ENCODE results near the gene KIF21A. TPM values are rescaled to one million over a fixed set of nuclear protein-coding genes. Genes with fewer than 3 reads are reported as not detected.

The KIF21A gene
- total RNA-seq, 4 donors from 2014 or later, result 19.7 to 56.1 (median 29.4) TPM

GRCh38 chr12:39343665-39344064 is 99.3 kb downstream of the KIF21A start:
- Histone ChIP-seq H3K4me3 (no peak overlapping the region), H3K27me3 (no peaks in the 10 kb centered on the region), H3K4me1 (no peaks in the 10 kb centered on the region), H3K36me3 (peaks cover 0 to 31% (median 0%) of the 10 kb centered on the region in 3 donors), H3K27ac (no peak overlapping the region), H3K9me3 (no peaks in the 10 kb centered on the region)
- no peak for DNase-seq
- 56 to 67% methylated on average over 4 of the region's 4 CpGs for WGBS, 2 donors
- no peak for TF ChIP-seq POLR2A (IDR thresholded peaks at IDR 0.05)
- no peak for TF ChIP-seq CTCF (IDR thresholded peaks at IDR 0.05)
- intact Hi-C loops (cut with DNase I), result no loop called here

GRCh38 chr12:39341761-39342160 is 101.2 kb downstream of the KIF21A start:
- no peaks in the 10 kb centered on the region for H3K4me1 ChIP-seq
- no peak overlapping the region for H3K4me3 ChIP-seq
- WGBS, 2 donors, result 90% methylated on average over 1 of the region's 1 CpG
- no peak for TF ChIP-seq CTCF (IDR thresholded peaks at IDR 0.05)
- TF ChIP-seq POLR2A (IDR thresholded peaks at IDR 0.05), result no peak
- intact Hi-C loops (cut with DNase I), result no loop called here
- H3K27ac ChIP-seq, result no peak overlapping the region
- no peak for DNase-seq
- no peaks in the 10 kb centered on the region for H3K27me3 ChIP-seq
- H3K9me3 ChIP-seq, result no peaks in the 10 kb centered on the region
- H3K36me3 ChIP-seq, result peaks cover 0 to 34% (median 0%) of the 10 kb centered on the region in 3 donors

- Histone ChIP-seq H3K27ac (no peak overlapping the region), H3K4me1 (no peaks in the 10 kb centered on the region)
- no peak for TF ChIP-seq POLR2A (IDR thresholded peaks at IDR 0.05)
- TF ChIP-seq CTCF (IDR thresholded peaks at IDR 0.05), result no peak
Observed at GRCh38 chr12:39341179-39341578, 101.7 kb downstream of the KIF21A start.

GRCh38 chr12:39332661-39333175 is 110.2 kb downstream of the KIF21A start:
- DNase-seq, result no peak
- intact Hi-C loops (cut with DNase I), result no loop called here
- WGBS, 2 donors, result 92 to 94% methylated on average over 12 of the region's 12 CpGs

More at GRCh38 chr12:39341179-39341578, 101.7 kb downstream of the KIF21A start:
- Histone ChIP-seq H3K4me3 (no peak overlapping the region), H3K36me3 (peaks cover 0 to 34% (median 0%) of the 10 kb centered on the region in 3 donors), H3K9me3 (no peaks in the 10 kb centered on the region), H3K27me3 (no peaks in the 10 kb centered on the region)
- no peak for DNase-seq
- intact Hi-C loops (cut with DNase I), result no loop called here

More at GRCh38 chr12:39332661-39333175, 110.2 kb downstream of the KIF21A start:
- no peak overlapping the region for H3K4me3 ChIP-seq
- no peak overlapping the region for H3K27ac ChIP-seq
- TF ChIP-seq CTCF (IDR thresholded peaks at IDR 0.05) (no peak), POLR2A (IDR thresholded peaks at IDR 0.05) (no peak)
- H3K4me1 ChIP-seq, result no peaks in the 10 kb centered on the region
- peaks cover 0 to 55% (median 4%) of the 10 kb centered on the region in 3 donors for H3K36me3 ChIP-seq
- H3K9me3 ChIP-seq, result no peaks in the 10 kb centered on the region
- H3K27me3 ChIP-seq, result no peaks in the 10 kb centered on the region
